HFF-Myc (cell line): ENCODE results near the gene STK32A.
"Not testable (repeated sequence)": the region's sequence is repeated elsewhere in the genome, so short reads cannot be mapped to it uniquely, and the experiment has no call there.

Experiments
- DNase-seq: peaks from one replicate; pipeline ENCODE4 v3.0.0-alpha.2; 2011; ENCODE audit warnings: low read depth; ENCODE audit errors: extremely low read depth
- H3K4me3 ChIP-seq: replicated peaks from 2 replicates; pipeline ENCODE4 v1.5.1; 2011; ENCODE audit warnings: low read depth, mild to moderate bottlenecking, control low read depth, low read length
- CTCF ChIP-seq: IDR thresholded peaks from 2 replicates; pipeline ENCODE4 v1.5.1; 2012; ENCODE audit warnings: mild to moderate bottlenecking, low read depth, low read length, control low read depth; ENCODE audit errors: missing control alignments

Gene STK32A

GRCh38 chr5:147225938-147226337, 8.9 kb upstream of the STK32A start:
- no peak for DNase-seq
- no peak for TF ChIP-seq CTCF
- H3K4me3 ChIP-seq, result no peak overlapping the region

- DNase-seq, result no peak
- H3K4me3 ChIP-seq, result no peak overlapping the region
- TF ChIP-seq CTCF, result no peak
Measured at GRCh38 chr5:147226512-147226911, 8.3 kb upstream of the STK32A start.

- DNase-seq, result no peak
- no peak for TF ChIP-seq CTCF
- H3K4me3 ChIP-seq, result peak overlapping the region; percentile 18
Measured at GRCh38 chr5:147234239-147234824, 494 bp upstream of the STK32A start.

- no peak for TF ChIP-seq CTCF
- no peak overlapping the region for H3K4me3 ChIP-seq
- no peak for DNase-seq
Measured at GRCh38 chr5:147240266-147240985, 5.6 kb downstream of the STK32A start.

GRCh38 chr5:147243238-147243637, 8.4 kb downstream of the STK32A start:
- not testable (repeated sequence) for H3K4me3 ChIP-seq, DNase-seq

- DNase-seq, result no peak
- no peak for TF ChIP-seq CTCF
- H3K4me3 ChIP-seq, result no peak overlapping the region
Measured at GRCh38 chr5:147245381-147246165, 10.7 kb downstream of the STK32A start.

GRCh38 chr5:147248561-147248960, 13.7 kb downstream of the STK32A start:
- no peak for TF ChIP-seq CTCF
- no peak for DNase-seq
- no peak overlapping the region for H3K4me3 ChIP-seq
